Cardiac atrium fibroblast (primary cell): ENCODE measurements around the gene PCSK2. TPM values are rescaled to one million over a fixed set of nuclear protein-coding genes. Genes with fewer than 3 reads are reported as not detected.

Source experiments
- total RNA-seq: library from RNA; depleted of rRNA; stranded (reverse); fragments of >200 nt; gene quantifications from 2 replicates; pipeline ENCODE4 v1.2.3, GENCODE V29; 2015

PCSK2 gene, protein sequence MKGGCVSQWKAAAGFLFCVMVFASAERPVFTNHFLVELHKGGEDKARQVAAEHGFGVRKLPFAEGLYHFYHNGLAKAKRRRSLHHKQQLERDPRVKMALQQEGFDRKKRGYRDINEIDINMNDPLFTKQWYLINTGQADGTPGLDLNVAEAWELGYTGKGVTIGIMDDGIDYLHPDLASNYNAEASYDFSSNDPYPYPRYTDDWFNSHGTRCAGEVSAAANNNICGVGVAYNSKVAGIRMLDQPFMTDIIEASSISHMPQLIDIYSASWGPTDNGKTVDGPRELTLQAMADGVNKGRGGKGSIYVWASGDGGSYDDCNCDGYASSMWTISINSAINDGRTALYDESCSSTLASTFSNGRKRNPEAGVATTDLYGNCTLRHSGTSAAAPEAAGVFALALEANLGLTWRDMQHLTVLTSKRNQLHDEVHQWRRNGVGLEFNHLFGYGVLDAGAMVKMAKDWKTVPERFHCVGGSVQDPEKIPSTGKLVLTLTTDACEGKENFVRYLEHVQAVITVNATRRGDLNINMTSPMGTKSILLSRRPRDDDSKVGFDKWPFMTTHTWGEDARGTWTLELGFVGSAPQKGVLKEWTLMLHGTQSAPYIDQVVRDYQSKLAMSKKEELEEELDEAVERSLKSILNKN
- total RNA-seq = not detected in 2 replicates

DNA sequence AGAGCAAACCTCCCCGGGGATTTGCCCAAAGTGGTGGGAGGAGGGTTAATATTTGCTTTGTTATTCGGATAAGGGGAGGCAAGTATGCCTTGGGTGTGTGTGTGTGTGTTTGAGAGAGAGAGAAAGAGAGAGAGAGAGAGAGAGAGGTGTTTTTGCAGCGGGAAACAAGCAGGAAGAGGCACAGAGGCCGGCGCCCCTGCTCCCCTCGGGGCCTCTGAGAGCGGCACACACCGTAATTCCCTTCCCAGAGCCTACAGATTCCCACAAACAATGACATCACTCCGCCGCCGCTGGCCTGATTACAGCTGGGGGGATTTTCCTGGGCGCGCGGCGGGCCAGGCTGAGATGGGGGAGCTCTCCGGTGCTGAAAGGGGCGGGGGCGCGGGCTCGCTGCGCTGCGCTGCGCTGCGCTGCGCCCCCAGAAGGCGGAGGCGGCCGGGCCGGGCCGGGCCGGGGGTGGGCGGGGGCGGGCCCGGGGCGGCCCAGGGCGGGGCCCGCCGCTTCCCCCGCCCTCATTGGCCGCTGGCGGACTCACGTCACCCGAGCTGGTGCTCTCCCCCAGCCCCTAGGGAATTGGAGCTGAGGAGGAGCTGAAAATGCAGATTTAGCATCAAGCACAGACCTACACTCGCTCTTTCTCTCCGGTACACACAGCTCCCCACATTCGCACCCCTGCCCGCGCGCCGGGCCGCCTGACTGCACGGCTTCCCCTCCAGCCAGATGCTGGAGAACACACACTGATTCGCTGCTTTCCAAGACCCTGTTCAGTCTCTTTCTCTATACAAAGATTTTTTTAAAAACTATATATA, at the start of gene PCSK2:
Gene PCSK2 (plus strand): TSS at position 631 of the 809 bp plus-strand sequence. CDS start 266 bp downstream, outside the sequence.

DNA sequence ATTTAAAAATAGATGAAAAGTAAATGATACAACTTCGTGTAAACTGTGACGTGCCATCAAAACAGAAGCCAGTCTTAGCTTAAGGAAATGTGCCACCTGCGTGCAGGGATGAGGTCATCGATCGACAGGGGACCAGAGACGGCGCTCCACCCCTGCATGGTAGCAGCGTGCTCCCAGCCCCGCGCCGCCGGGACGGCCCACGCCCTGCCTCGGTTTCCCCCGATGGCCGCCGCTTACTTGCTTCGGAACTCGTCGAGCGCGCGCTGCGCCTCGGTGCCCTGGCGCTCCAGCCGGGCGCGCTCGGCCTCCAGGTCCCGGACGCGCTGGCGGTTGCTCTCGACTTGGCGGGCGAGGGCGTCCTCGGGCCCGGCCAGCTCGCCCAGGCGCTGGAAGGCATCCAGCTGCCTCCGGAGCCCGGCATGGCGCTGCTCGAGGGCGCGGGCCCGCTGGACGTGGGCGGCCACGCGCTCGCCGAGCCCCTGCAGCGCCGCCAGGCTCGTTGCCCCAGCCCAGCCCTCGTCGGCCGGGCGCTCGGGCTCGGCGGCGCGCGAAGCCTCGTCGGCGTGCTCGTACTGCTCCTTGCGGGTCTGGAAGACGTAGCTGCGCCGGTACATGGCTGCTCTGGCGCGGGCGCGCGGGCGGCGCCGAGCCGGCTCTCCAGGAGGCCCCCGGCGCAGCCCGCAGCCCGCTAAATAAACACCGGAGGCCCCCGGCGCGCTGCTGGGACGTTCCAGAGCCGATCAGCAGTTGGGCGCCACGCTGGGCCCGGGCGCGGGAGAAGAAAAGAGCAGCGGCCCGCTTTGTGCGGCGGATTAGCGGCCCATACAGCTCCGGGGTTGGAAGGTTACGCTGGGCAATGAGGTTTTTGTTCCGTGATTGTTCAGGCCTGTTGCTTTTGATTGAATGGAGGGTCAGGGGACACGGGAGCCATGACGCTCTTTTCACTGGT, 304.1 kb downstream of the PCSK2 start, which contains the start of gene BFSP1:
Gene BFSP1 (minus strand): TSS at position 664 of the 949 bp plus-strand sequence. CDS start 50 bp downstream, at position 614.

